Stimulated activated CD4-positive, alpha-beta T cell treated with anti-CD3 and anti-CD28 coated beads, TNF-alpha, amount 100 ng/mL, for 4 hours (primary cell): ENCODE data around the gene TMEM218.

Experiments used
- DNase-seq, 3 experiments: peaks; one replicate each; pipeline ENCODE4 v3.0.0-alpha.2; 2020; ENCODE audit warnings: low read depth in 3 of 3

TMEM218 gene

GRCh38 chr11:125075900-125076317 is 35.5 kb downstream of the TMEM218 start:
- DNase-seq: no peak

GRCh38 chr11:125075242-125075625 is 36.2 kb downstream of the TMEM218 start:
- DNase-seq: no peak

- DNase-seq: no peak
Measured at GRCh38 chr11:125074511-125075241, 36.8 kb downstream of the TMEM218 start.

- DNase-seq: no peak
Measured at GRCh38 chr11:125073616-125074483, 37.6 kb downstream of the TMEM218 start.

- no peak for DNase-seq
Measured at GRCh38 chr11:125072961-125073590, 38.4 kb downstream of the TMEM218 start.

GRCh38 chr11:125072218-125072960 is 39.0 kb downstream of the TMEM218 start:
- DNase-seq: no peak

GRCh38 chr11:125071846-125072217 is 39.6 kb downstream of the TMEM218 start:
- no peak for DNase-seq

- DNase-seq: no peak
Measured at GRCh38 chr11:125071435-125071834, 40.0 kb downstream of the TMEM218 start.

GRCh38 chr11:125070699-125071254 is 40.6 kb downstream of the TMEM218 start:
- DNase-seq: no peak

- no peak for DNase-seq
Measured at GRCh38 chr11:125069796-125070195, 41.6 kb downstream of the TMEM218 start.

- DNase-seq: no peak
Measured at GRCh38 chr11:125069008-125069407, 42.4 kb downstream of the TMEM218 start.

GRCh38 chr11:125068368-125068767 is 43.1 kb downstream of the TMEM218 start:
- DNase-seq: no peak

- no peak for DNase-seq
Measured at GRCh38 chr11:125064070-125064469, 47.4 kb downstream of the TMEM218 start.

GRCh38 chr11:125063429-125064043 is 47.9 kb downstream of the TMEM218 start:
- DNase-seq: no peak

GRCh38 chr11:125062931-125063428 is 48.4 kb downstream of the TMEM218 start, which contains the start of gene SLC37A2:
TSS of gene SLC37A2 (plus strand) at chr11:125063305. CDS start at chr11:125063368, 63 bp downstream.
- peak in 2 of 3 experiments; percentile 9 for DNase-seq

GRCh38 chr11:125062218-125062930 is 49.1 kb downstream of the TMEM218 start:
- DNase-seq: no peak

GRCh38 chr11:125061281-125061680 is 50.1 kb downstream of the TMEM218 start:
- DNase-seq: no peak

GRCh38 chr11:125057693-125058016 is 53.8 kb downstream of the TMEM218 start:
- no peak for DNase-seq

- DNase-seq: no peak
Measured at GRCh38 chr11:125056931-125057692, 54.3 kb downstream of the TMEM218 start.
